IMR-90 (cell line): ENCODE measurements around the gene GALNT9. TPM values are rescaled to one million over a fixed set of nuclear protein-coding genes. Genes with fewer than 3 reads are reported as not detected.
A peak's percentile ranks its signal among the peaks of the same experiment; 100 is the strongest.

Experiments used
- ATAC-seq: fragments of 200-7000 bp; cut with Tn5 transposase; 2 replicates; pipeline ENCODE4 v1.9.1; 2020; ENCODE audit warnings: low read depth, mild to moderate bottlenecking, moderate library complexity
- BruUV-seq: library from RNA; stranded (reverse); fragments of 400-500 nt; replicated peaks from 2 replicates; lab custom pipeline; 2021; lab: Mats Ljungman, UMichigan
- CTCF ChIA-PET: fragments of 300-600 bp; formaldehyde crosslinking; extraction: SDS; loops from one replicate; lab custom pipeline; 2021; ENCODE audit warnings: antibody characterized with exemption; lab: Yijun Ruan, JAX
- POLR2A ChIA-PET: fragments of 300-600 bp; sonication (Branson Sonifier 250); formaldehyde crosslinking; loops from one replicate; lab custom pipeline; 2022; ENCODE audit warnings: antibody characterized with exemption; ENCODE audit not compliant: unreplicated experiment; lab: Charles Lee
- DNase-seq: peaks from one replicate; pipeline ENCODE4 v3.0.0; 2013
- H2AFZ ChIP-seq: replicated peaks from 2 replicates; pipeline ENCODE3; 2013; ENCODE audit warnings: low read length, mild to moderate bottlenecking; ENCODE audit not compliant: poor library complexity
- H2AK5ac ChIP-seq: 2 replicates; pipeline ENCODE4 v1.6.1; 2013; ENCODE audit warnings: low read depth, low read length, inconsistent platforms
- H2AK9ac ChIP-seq: replicated peaks from 2 replicates; pipeline ENCODE3; 2013; ENCODE audit warnings: mild to moderate bottlenecking, low read depth, low read length, moderate library complexity; ENCODE audit not compliant: poor library complexity
- H2BK120ac ChIP-seq: 2 replicates; pipeline ENCODE4 v1.6.1; 2013; ENCODE audit warnings: low read depth, low read length, inconsistent platforms
- H2BK15ac ChIP-seq: 3 replicates; pipeline ENCODE4 v1.6.1; 2013; ENCODE audit warnings: low read depth, low read length, inconsistent platforms
- H2BK20ac ChIP-seq: 2 replicates; pipeline ENCODE4 v1.6.1; 2013; ENCODE audit warnings: low read depth, mild to moderate bottlenecking, inconsistent platforms, low read length, moderate library complexity
- H2BK5ac ChIP-seq: 2 replicates; pipeline ENCODE4 v1.6.1; 2013; ENCODE audit warnings: mild to moderate bottlenecking, low read depth, low read length, inconsistent platforms; ENCODE audit not compliant: poor library complexity, severe bottlenecking
- H3K14ac ChIP-seq: replicated peaks from 2 replicates; pipeline ENCODE4 v1.6.1; 2013; ENCODE audit warnings: low read depth, low read length, inconsistent platforms
- H3K18ac ChIP-seq: 2 replicates; pipeline ENCODE4 v1.6.1; 2013; ENCODE audit warnings: low read depth, low read length, control low read depth
- H3K23ac ChIP-seq: 2 replicates; pipeline ENCODE4 v1.6.1; 2013; ENCODE audit warnings: low read depth, low read length, inconsistent platforms
- H3K27ac ChIP-seq: 2 replicates; pipeline ENCODE4 v1.5.1; 2013; ENCODE audit warnings: mild to moderate bottlenecking, control low read depth, low read length; ENCODE audit not compliant: insufficient read depth
- H3K27me3 ChIP-seq: 2 replicates; pipeline ENCODE4 v1.6.1; 2013; ENCODE audit warnings: low read length; ENCODE audit not compliant: control insufficient read depth, insufficient read depth
- H3K36me3 ChIP-seq: 2 replicates; pipeline ENCODE4 v1.6.1; 2013; ENCODE audit warnings: low read length, mixed read lengths; ENCODE audit not compliant: control insufficient read depth, insufficient read depth
- H3K4ac ChIP-seq: 2 replicates; pipeline ENCODE4 v1.6.1; 2013; ENCODE audit warnings: low read depth, low read length, inconsistent platforms
- H3K4me1 ChIP-seq: 2 replicates; pipeline ENCODE4 v1.6.1; 2013; ENCODE audit warnings: low read length, mixed read lengths; ENCODE audit not compliant: control insufficient read depth, insufficient read depth
- H3K4me2 ChIP-seq: 2 replicates; pipeline ENCODE4 v1.6.1; 2013; ENCODE audit warnings: low read depth, mild to moderate bottlenecking, control low read depth, low read length, moderate library complexity
- H3K4me3 ChIP-seq: 2 replicates; pipeline ENCODE4 v1.5.1; 2013; ENCODE audit warnings: low read depth, mild to moderate bottlenecking, control low read depth, low read length, moderate library complexity; ENCODE audit not compliant: insufficient read depth
- H3K56ac ChIP-seq: 2 replicates; pipeline ENCODE4 v1.6.1; 2013; ENCODE audit warnings: low read length, inconsistent platforms; ENCODE audit not compliant: insufficient read depth; ENCODE audit errors: extremely low read depth
- H3K79me1 ChIP-seq, 2 experiments: 2 replicates each; pipeline ENCODE4 v1.6.1; 2013; ENCODE audit warnings: low read length in 2 of 2, inconsistent platforms in 1 of 2, low read depth in 1 of 2
- H3K9ac ChIP-seq: 2 replicates; pipeline ENCODE4 v1.6.1; 2013; ENCODE audit warnings: low read depth, low read length, control low read depth
- H3K9me1 ChIP-seq: 2 replicates; pipeline ENCODE4 v1.6.1; 2013; ENCODE audit warnings: low read length, inconsistent platforms; ENCODE audit not compliant: insufficient read depth
- H3K9me3 ChIP-seq: 2 replicates; pipeline ENCODE4 v1.6.1; 2013; ENCODE audit warnings: low read length; ENCODE audit not compliant: control insufficient read depth, insufficient read depth
- H4K20me1 ChIP-seq: 2 replicates; pipeline ENCODE4 v1.6.1; 2013; ENCODE audit warnings: low read length, inconsistent platforms; ENCODE audit not compliant: insufficient read depth
- H4K5ac ChIP-seq: 2 replicates; pipeline ENCODE4 v1.6.1; 2013; ENCODE audit warnings: mild to moderate bottlenecking, low read depth, low read length, control low read depth
- H4K8ac ChIP-seq, 2 experiments: 2 replicates each; pipeline ENCODE4 v1.6.1; 2013; ENCODE audit warnings: low read depth in 2 of 2, low read length in 2 of 2, control low read depth in 1 of 2, inconsistent platforms in 1 of 2
- H4K91ac ChIP-seq: 2 replicates; pipeline ENCODE4 v1.6.1; 2013; ENCODE audit warnings: low read depth, low read length, inconsistent platforms; ENCODE audit not compliant: insufficient read depth
- BHLHE40 ChIP-seq: fragments of 150-350 bp; IDR thresholded peaks from 2 replicates; pipeline ENCODE4 v1.6.1; 2016; ENCODE audit warnings: mild to moderate bottlenecking, low read depth, low read length
- CHD1 ChIP-seq: IDR thresholded peaks from 2 replicates; pipeline ENCODE4 v1.6.1; 2012; ENCODE audit warnings: low read depth, low read length, improper control_type of control experiment
- CTCF ChIP-seq: conservative IDR thresholded peaks from 2 replicates; pipeline ENCODE4 v1.5.1; 2012; ENCODE audit warnings: mild to moderate bottlenecking, low read depth, low read length, improper control_type of control experiment
- ELK1 ChIP-seq: fragments of 150-350 bp; IDR thresholded peaks from 2 replicates; pipeline ENCODE4 v1.6.1; 2016; ENCODE audit warnings: low read depth, mild to moderate bottlenecking, low read length, moderate library complexity, borderline replicate concordance
- FOS ChIP-seq: fragments of 150-350 bp; IDR thresholded peaks from 2 replicates; pipeline ENCODE4 v1.6.1; 2016; ENCODE audit warnings: low read depth, low read length
- MAFK ChIP-seq: IDR thresholded peaks from 2 replicates; pipeline ENCODE4 v1.6.1; 2012; ENCODE audit warnings: low read depth, low read length, improper control_type of control experiment
- MXI1 ChIP-seq: IDR thresholded peaks from 2 replicates; pipeline ENCODE4 v1.6.1; 2012; ENCODE audit warnings: low read depth, mild to moderate bottlenecking, low read length, moderate library complexity, borderline replicate concordance
- POLR2A ChIP-seq: IDR thresholded peaks from 2 replicates; pipeline ENCODE4 v1.6.1; 2012; ENCODE audit warnings: mild to moderate bottlenecking, low read depth, low read length
- RAD21 ChIP-seq: IDR thresholded peaks from 2 replicates; pipeline ENCODE4 v1.6.1; 2012; ENCODE audit warnings: low read length, improper control_type of control experiment
- RCOR1 ChIP-seq: IDR thresholded peaks from 2 replicates; pipeline ENCODE4 v1.6.1; 2012; ENCODE audit warnings: mild to moderate bottlenecking, low read length, improper control_type of control experiment; ENCODE audit not compliant: insufficient replicate concordance
- RFX5 ChIP-seq: IDR thresholded peaks from 2 replicates; pipeline ENCODE4 v1.8.0; 2012; ENCODE audit warnings: low read depth, mild to moderate bottlenecking, low read length, moderate library complexity
- SMC3 ChIP-seq: fragments of 150-350 bp; IDR thresholded peaks from 2 replicates; pipeline ENCODE4 v1.6.1; 2016; ENCODE audit warnings: low read depth, mild to moderate bottlenecking, antibody characterized with exemption, low read length, moderate library complexity
- WGBS, 2 experiments: methylation state at CpG; one replicate each; pipeline versions ENCODE4 v1.1.5 to v1.1.7; 2013; ENCODE audit warnings: missing lambda C conversion rate in 2 of 2; ENCODE audit not compliant: insufficient read length in 1 of 2; ENCODE audit errors: extremely low coverage in 2 of 2; 5-methylcytosine and 5-hydroxymethylcytosine counted together
- dilution Hi-C: fragments of 300-500 bp; cut with HindIII; formaldehyde crosslinking; loops from one replicate; pipeline ENCODE4 v1.14.3; 2018; ENCODE audit warnings: low sequenced_read_pairs; ENCODE audit not compliant: unreplicated experiment
- in situ Hi-C: fragments of 300-500 bp; cut with MboI; formaldehyde crosslinking; loops from 3 replicates; pipeline ENCODE4 v1.14.3; 2019; ENCODE audit warnings: low sequenced_read_pairs, inconsistent platforms, mixed read lengths
- intact Hi-C: fragments of 100-400 bp; cut with micrococcal nuclease; formaldehyde crosslinking; loops from 2 replicates; pipeline ENCODE4 v1.10.0; 2022
- polyA plus RNA-seq, 3 experiments: library from polyadenylated mRNA; depleted of rRNA; stranded (reverse); fragments of >200 nt; gene quantifications; 2 replicates each; pipeline ENCODE4 v1.2.3, GENCODE V29; 2012; ENCODE audit warnings: low replicate concordance in 1 of 3
- total RNA-seq: library from RNA; depleted of rRNA; stranded (reverse); fragments of >200 nt; gene quantifications from 2 replicates; pipeline ENCODE4 v1.2.3, GENCODE V29; 2012

Gene GALNT9
- total and polyA plus RNA-seq, 2 of the 4 experiments (the other 2 are of a cell fraction): under 0.01 to 0.12 TPM

- TF ChIP-seq POLR2A: no peak
Measured at GRCh38 chr12:132162508-132163031, 166.8 kb downstream of the GALNT9 start (continued).

- intact Hi-C loops (no loop called here), in situ Hi-C loops (no loop called here), dilution Hi-C loops (no loop called here)
- Histone ChIP-seq H4K91ac (no peak overlapping the region), H4K5ac (no peak overlapping the region), H3K9me1 (peaks cover 15% of the 10 kb centered on the region; the same call in 1 of the 2 replicates), H3K9me3 (no peaks in the 10 kb centered on the region), H4K8ac (no peak overlapping the region), H2AK5ac (peak overlapping the region; percentile 33; the same call in 1 of the 2 replicates), H3K14ac (no peak overlapping the region), H2BK15ac (no peak overlapping the region), H3K36me3 (peaks cover 2% of the 10 kb centered on the region; the same call in 1 of the 2 replicates), H3K27me3 (peaks cover 6% of the 10 kb centered on the region; the same call in 1 of the 2 replicates), H2AK9ac (peak overlapping the region; percentile 78), H4K20me1 (peaks cover 15% of the 10 kb centered on the region; the same call in 1 of the 2 replicates), H2BK20ac (no peak overlapping the region), H3K79me1 (no peaks in the 10 kb centered on the region), H2BK5ac (no peak overlapping the region), H3K4me2 (peak overlapping the region; percentile 41), H2BK120ac (no peak overlapping the region), H2AFZ (peak overlapping the region; percentile 63), H3K4me1 (peaks cover 7% of the 10 kb centered on the region), H3K23ac (no peak overlapping the region), H3K4ac (no peak overlapping the region), H3K56ac (no peak overlapping the region), H3K18ac (no peak overlapping the region), H3K9ac (no peak overlapping the region), H3K4me3 (no peak overlapping the region), H3K27ac (no peak overlapping the region)
- WGBS, 2 experiments: 50% methylated on average over 7 of the region's 17 CpGs; no CpG with 5 or more reads in 1 of the 2 experiments
- no peak for DNase-seq
- ChIA-PET CTCF (interaction anchor here (1.4 kb wide), 1 partner anchor 8 kb away, joined by 5 read pairs; no protein-coding TSS in a partner anchor), POLR2A (no interaction called here)
- ATAC-seq: peak; percentile 20; the same call in 1 of the 2 replicates
- BruUV-seq: no TSS peak
- TF ChIP-seq ELK1 (no peak), SMC3 (no peak), FOS (no peak), POLR2A (no peak), CTCF (no peak), RCOR1 (no peak), CHD1 (no peak), BHLHE40 (no peak), RFX5 (no peak), MXI1 (no peak), MAFK (no peak), RAD21 (no peak)
Measured at GRCh38 chr12:132161796-132162507, 167.4 kb downstream of the GALNT9 start.
